ENCODE results near the gene PRSS8.

GRCh38 chr16:31107465-31107867 is 28.1 kb downstream of the PRSS8 start:
- no peak for TF ChIP-seq CTCF (IDR thresholded peaks at IDR 0.05; ENCODE audit: insufficient read depth, low read length, poor library complexity, severe bottlenecking)
- TF ChIP-seq EZH2phosphoT487 (conservative IDR thresholded peaks at IDR 0.05; ENCODE audit: low read length), result no peak
